ENCODE measurements around the gene LENEP.

The LENEP gene

GRCh38 chr1:155038602-155039307 lies 45.4 kb downstream of the LENEP start:
- no peak for TF ChIP-seq CTCF (IDR thresholded peaks at IDR 0.05; ENCODE audit: control insufficient read depth, extremely low read depth, insufficient read depth)
- peak overlapping the region; percentile 26 for H3K4me3 ChIP-seq (ENCODE audit: low read depth, low read length)
- DNase-seq (ENCODE audit: low read depth), result peak; percentile 90

GRCh38 chr1:155039308-155039669 lies 45.9 kb downstream of the LENEP start:
- no peak for TF ChIP-seq CTCF (IDR thresholded peaks at IDR 0.05; ENCODE audit: control insufficient read depth, extremely low read depth, insufficient read depth)
- H3K4me3 ChIP-seq (ENCODE audit: low read depth, low read length), result peak overlapping the region; percentile 26
- no peak for DNase-seq (ENCODE audit: low read depth)

- H3K4me3 ChIP-seq (ENCODE audit: low read depth, low read length), result no peak overlapping the region
- TF ChIP-seq CTCF (IDR thresholded peaks at IDR 0.05; ENCODE audit: control insufficient read depth, extremely low read depth, insufficient read depth), result no peak
These were observed 47.1 kb downstream of the LENEP start for GRCh38 chr1:155040358-155041093.

DNA sequence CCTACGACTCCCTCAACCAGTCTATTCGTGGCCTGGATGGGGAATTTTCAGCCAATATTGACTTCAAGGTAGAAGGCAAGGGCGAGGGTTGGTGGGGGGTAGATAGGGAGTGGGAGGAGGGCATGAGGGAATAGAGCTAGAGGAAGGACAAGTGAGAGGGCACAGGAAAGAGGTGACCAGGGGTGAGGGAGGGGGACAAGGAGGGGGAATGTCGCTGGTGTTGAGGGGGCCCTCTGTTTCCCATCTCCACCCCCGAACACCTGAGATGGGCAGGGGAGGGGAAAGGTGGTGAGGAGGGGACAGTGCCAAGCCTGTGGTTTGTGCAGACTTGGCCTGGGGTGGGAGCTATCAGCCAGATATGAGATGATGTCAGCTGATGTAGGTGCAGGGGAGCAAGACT lies 49.4 kb downstream of the LENEP start:
- TF ChIP-seq CTCF (IDR thresholded peaks at IDR 0.05; ENCODE audit: control insufficient read depth, extremely low read depth, insufficient read depth), result no peak
- no peak for DNase-seq (ENCODE audit: low read depth)
- no peak overlapping the region for H3K4me3 ChIP-seq (ENCODE audit: low read depth, low read length)

More at GRCh38 chr1:155040358-155041093, 47.1 kb downstream of the LENEP start:
- no peak for DNase-seq (ENCODE audit: low read depth)

DNA sequence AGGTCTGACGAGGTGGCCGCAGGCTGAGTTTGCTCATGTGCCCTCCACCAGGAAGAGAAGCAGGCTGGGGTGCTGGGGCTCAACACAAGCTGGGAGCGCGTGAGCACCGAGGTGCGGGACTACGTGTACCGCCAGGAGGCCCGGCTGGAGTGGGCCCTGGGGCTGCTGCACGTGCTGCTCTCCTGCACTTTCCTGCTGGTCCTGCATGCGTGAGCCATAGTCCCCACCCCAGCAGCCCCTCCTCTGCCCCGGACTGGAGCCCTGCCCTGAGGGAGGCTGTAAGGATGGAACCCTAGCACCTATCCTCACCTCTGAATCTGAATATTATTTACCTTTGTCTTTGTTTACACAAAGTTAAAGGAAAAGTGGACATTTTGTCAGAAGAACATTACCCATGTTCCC lies 49.9 kb downstream of the LENEP start:
- TF ChIP-seq CTCF (IDR thresholded peaks at IDR 0.05; ENCODE audit: control insufficient read depth, extremely low read depth, insufficient read depth), result no peak

DNA sequence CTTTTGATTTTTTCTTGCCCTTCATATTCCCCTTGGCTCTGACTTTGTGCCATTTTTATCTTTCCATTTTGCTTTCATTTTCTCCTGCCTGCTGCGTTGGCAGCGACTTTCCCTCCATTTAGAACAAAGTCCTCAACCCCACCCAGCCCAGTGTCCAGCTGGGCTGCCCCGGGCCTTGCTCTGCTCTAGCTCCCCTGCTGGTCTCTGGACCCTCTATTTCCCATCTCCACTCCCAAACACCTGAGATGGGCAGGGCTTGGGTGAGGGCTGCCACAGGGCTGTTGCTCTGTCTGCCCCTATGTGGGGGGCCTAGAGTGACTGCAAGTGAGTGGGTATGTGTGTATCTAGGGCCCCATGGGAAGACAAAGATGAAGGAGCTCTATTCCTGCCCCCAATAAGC lies 50.4 kb downstream of the LENEP start:
- TF ChIP-seq CTCF (IDR thresholded peaks at IDR 0.05; ENCODE audit: control insufficient read depth, extremely low read depth, insufficient read depth), result no peak
- no peak for DNase-seq (ENCODE audit: low read depth)
- no peak overlapping the region for H3K4me3 ChIP-seq (ENCODE audit: low read depth, low read length)

More for the DNA sequence above, 49.9 kb downstream of the LENEP start:
- H3K4me3 ChIP-seq (ENCODE audit: low read depth, low read length), result no peak overlapping the region
- no peak for DNase-seq (ENCODE audit: low read depth)

Data from LNCaP clone FGC (cell line).